Measurements from ENCODE around the gene ZNF775.
A peak's percentile ranks its signal among the peaks of the same experiment; 100 is the strongest.

The ZNF775 gene

GRCh38 chr7:150402671-150403321 lies 23.7 kb downstream of the ZNF775 start:
- no peak for DNase-seq

- DNase-seq: no peak
These were observed 24.4 kb downstream of the ZNF775 start for GRCh38 chr7:150403376-150404171.

GRCh38 chr7:150404172-150404804 lies 25.2 kb downstream of the ZNF775 start:
- DNase-seq: no peak

- peak in 1 of 2 experiments; percentile 28 for DNase-seq
These were observed 25.9 kb downstream of the ZNF775 start for GRCh38 chr7:150404805-150405583.

GRCh38 chr7:150405584-150406311 lies 26.6 kb downstream of the ZNF775 start:
- no peak for DNase-seq

GRCh38 chr7:150406312-150406566 lies 27.1 kb downstream of the ZNF775 start:
- no peak for DNase-seq

- DNase-seq: no peak
These were observed 27.7 kb downstream of the ZNF775 start for GRCh38 chr7:150406567-150407421.

- no peak for DNase-seq
These were observed 28.7 kb downstream of the ZNF775 start for GRCh38 chr7:150407588-150408392.

GRCh38 chr7:150408393-150409299 lies 29.5 kb downstream of the ZNF775 start:
- DNase-seq: no peak

GRCh38 chr7:150409300-150410030 lies 30.3 kb downstream of the ZNF775 start:
- no peak for DNase-seq

GRCh38 chr7:150410131-150410530 lies 31.0 kb downstream of the ZNF775 start:
- no peak for DNase-seq

- no peak for DNase-seq
These were observed 31.7 kb downstream of the ZNF775 start for GRCh38 chr7:150410680-150411346.

GRCh38 chr7:150411606-150412005 lies 32.5 kb downstream of the ZNF775 start:
- no peak for DNase-seq

- no peak for DNase-seq
These were observed 32.9 kb downstream of the ZNF775 start for GRCh38 chr7:150412016-150412415.

GRCh38 chr7:150412518-150413488 lies 33.7 kb downstream of the ZNF775 start:
- DNase-seq: no peak

- no peak for DNase-seq
These were observed 34.5 kb downstream of the ZNF775 start for GRCh38 chr7:150413640-150414081.

Measured in cerebellar nuclear complex (tissue), 1 donor.